Sigmoid colon (tissue), 4 donors: ENCODE measurements around the gene NGFR.

ENCODE experiments used
- CTCF ChIP-seq, 4 experiments: fragments of 450-650 bp in 3 of 4; fragments of 200-600 bp in 1 of 4; IDR thresholded peaks; one replicate each; pipeline ENCODE4 v1.5.1; 2016 to 2019; ENCODE audit warnings: antibody characterized with exemption in 4 of 4, mild to moderate bottlenecking in 3 of 4, moderate library complexity in 2 of 4
- EP300 ChIP-seq, 4 donors: sonication (generic); formaldehyde crosslinking; IDR thresholded peaks; one replicate each; pipeline ENCODE4 v1.6.1; 2017; ENCODE audit warnings: antibody characterized with exemption in 4 of 4
- POLR2A ChIP-seq, 2 donors: fragments of 450-650 bp; IDR thresholded peaks; one replicate each; pipeline ENCODE4 v1.6.1; 2016; ENCODE audit warnings: antibody characterized with exemption in 2 of 2, mild to moderate bottlenecking in 2 of 2, moderate library complexity in 2 of 2
- POLR2AphosphoS5 ChIP-seq, 4 donors: sonication (generic); formaldehyde crosslinking; IDR thresholded peaks; one replicate each; pipeline ENCODE4 v1.6.1; 2017; ENCODE audit warnings: antibody characterized with exemption in 4 of 4

- TF ChIP-seq POLR2AphosphoS5 (IDR thresholded peaks at IDR 0.05) (no peak), POLR2A (IDR thresholded peaks at IDR 0.05) (no peak), CTCF (IDR thresholded peaks at IDR 0.05) (no peak), EP300 (IDR thresholded peaks at IDR 0.05) (no peak)
These were observed 719 bp downstream of the NGFR start for GRCh38 chr17:49495842-49496182.
